Nephron (organoid): ENCODE results near the gene DLG5.

Experiments
- H3K27ac Mint-ChIP-seq, 3 experiments: 2 replicates each; pipeline ENCODE4 v1.8.0; 2020; ENCODE audit warnings: mixed read lengths in 3 of 3, mild to moderate bottlenecking in 2 of 3, moderate library complexity in 1 of 3
- H3K27me3 Mint-ChIP-seq: 2 replicates; pipeline ENCODE4 v1.8.0; 2021; ENCODE audit warnings: low read depth, mild to moderate bottlenecking, moderate library complexity, mixed read lengths
- H3K36me3 Mint-ChIP-seq: 2 replicates; pipeline ENCODE4 v1.8.0; 2020; ENCODE audit warnings: low read depth, mixed read lengths
- H3K4me1 Mint-ChIP-seq: 2 replicates; pipeline ENCODE4 v1.8.0; 2020; ENCODE audit warnings: mixed read lengths
- H3K4me3 Mint-ChIP-seq, 3 experiments: 2 replicates each; pipeline ENCODE4 v1.8.0; 2020; ENCODE audit warnings: mild to moderate bottlenecking in 3 of 3, mixed read lengths in 3 of 3, moderate library complexity in 2 of 3
- H3K9me3 Mint-ChIP-seq: 2 replicates; pipeline ENCODE4 v1.8.0; 2020; ENCODE audit warnings: mixed read lengths
- CTCF ChIP-seq, 3 experiments: fragments of 200-600 bp; sonication (generic); IDR thresholded peaks; one replicate each; pipeline ENCODE4 v1.5.0; 2021; ENCODE audit warnings: antibody characterized with exemption in 3 of 3; ENCODE audit not compliant: unreplicated experiment in 3 of 3

Gene DLG5

DNA sequence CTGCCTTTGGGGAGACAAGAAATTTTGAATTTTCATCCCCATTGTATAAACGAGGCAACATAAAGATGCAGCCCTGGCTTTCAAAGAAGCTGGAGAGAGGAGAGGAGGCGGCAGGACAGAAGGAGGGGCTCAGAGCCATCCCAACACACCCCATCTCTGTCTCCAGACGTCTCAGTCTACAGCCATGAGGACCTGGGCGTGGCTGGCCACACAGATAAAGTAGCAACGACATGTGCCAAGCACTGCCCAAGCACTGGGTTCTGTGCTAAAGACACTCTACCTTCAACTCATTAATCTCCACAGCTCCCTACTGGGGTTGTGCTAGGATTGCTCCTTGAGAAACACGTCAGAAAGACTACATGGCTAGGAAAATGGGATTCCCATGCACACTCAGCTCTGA is 65.2 kb downstream of the DLG5 start:
- Mint-ChIP-seq H3K4me1 (peaks cover 20% of the 10 kb centered on the region), H3K9me3 (no peaks in the 10 kb centered on the region), H3K27ac (no peak overlapping the region), H3K36me3 (peaks cover 25% of the 10 kb centered on the region), H3K27me3 (no peaks in the 10 kb centered on the region), H3K4me3 (no peak overlapping the region)
- TF ChIP-seq CTCF (IDR thresholded peaks at IDR 0.05; ENCODE audit: unreplicated experiment in 3 of 3) = no peak

DNA sequence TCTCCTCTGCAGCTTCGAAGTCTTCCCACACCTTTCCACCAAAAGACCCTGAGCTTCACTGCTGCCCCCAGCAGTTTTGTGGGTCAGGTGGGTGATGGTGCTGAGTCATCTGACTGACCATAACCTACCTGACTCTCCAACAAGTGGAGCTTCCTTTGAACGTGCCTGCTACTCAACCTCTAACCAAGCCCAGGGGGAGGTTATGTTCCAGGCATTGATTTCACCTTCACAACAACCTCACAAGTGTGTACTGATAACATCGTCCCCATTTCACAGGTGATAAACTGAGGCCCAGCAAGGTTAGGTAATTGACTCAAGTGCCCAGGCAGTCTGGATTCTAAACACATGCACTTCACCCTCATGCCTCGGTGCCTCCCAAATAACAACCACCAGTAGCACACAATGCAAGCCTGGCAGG is 66.7 kb downstream of the DLG5 start:
- no peak for TF ChIP-seq CTCF (IDR thresholded peaks at IDR 0.05; ENCODE audit: unreplicated experiment in 3 of 3)
- Mint-ChIP-seq H3K9me3 (no peaks in the 10 kb centered on the region), H3K4me3 (no peak overlapping the region), H3K4me1 (peaks cover 8% of the 10 kb centered on the region), H3K27ac (no peak overlapping the region), H3K27me3 (no peaks in the 10 kb centered on the region), H3K36me3 (peaks cover 36% of the 10 kb centered on the region)

- H3K4me1 Mint-ChIP-seq = peaks cover 5% of the 10 kb centered on the region
- peaks cover 36% of the 10 kb centered on the region for H3K36me3 Mint-ChIP-seq
These were observed 67.2 kb downstream of the DLG5 start for GRCh38 chr10:77859200-77859864.

GRCh38 chr10:77857272-77857671 is 69.3 kb downstream of the DLG5 start:
- Mint-ChIP-seq H3K9me3 (no peaks in the 10 kb centered on the region), H3K4me1 (no peaks in the 10 kb centered on the region), H3K4me3 (no peak overlapping the region), H3K27me3 (no peaks in the 10 kb centered on the region), H3K27ac (no peak overlapping the region), H3K36me3 (peaks cover 40% of the 10 kb centered on the region)
- no peak for TF ChIP-seq CTCF (IDR thresholded peaks at IDR 0.05; ENCODE audit: unreplicated experiment in 3 of 3)

More at GRCh38 chr10:77859200-77859864, 67.2 kb downstream of the DLG5 start:
- no peak for TF ChIP-seq CTCF (IDR thresholded peaks at IDR 0.05; ENCODE audit: unreplicated experiment in 3 of 3)
- no peak overlapping the region for H3K4me3 Mint-ChIP-seq
- H3K27me3 Mint-ChIP-seq = no peaks in the 10 kb centered on the region
- no peak overlapping the region for H3K27ac Mint-ChIP-seq
- no peaks in the 10 kb centered on the region for H3K9me3 Mint-ChIP-seq

- H3K9me3 Mint-ChIP-seq = no peaks in the 10 kb centered on the region
- H3K36me3 Mint-ChIP-seq = peaks cover 42% of the 10 kb centered on the region
- H3K27ac Mint-ChIP-seq = no peak overlapping the region
- no peak for TF ChIP-seq CTCF (IDR thresholded peaks at IDR 0.05; ENCODE audit: unreplicated experiment in 3 of 3)
- H3K27me3 Mint-ChIP-seq = no peaks in the 10 kb centered on the region
- H3K4me1 Mint-ChIP-seq = no peaks in the 10 kb centered on the region
- no peak overlapping the region for H3K4me3 Mint-ChIP-seq
These were observed 70.0 kb downstream of the DLG5 start for GRCh38 chr10:77856566-77856965.
